SK-N-SH treated with all-trans-retinoic acid at 6 μM for 48 hours (cell line): Measurements from ENCODE around the gene ALK.

Source experiments
- ATAC-seq: fragments of 200-7000 bp; cut with Tn5 transposase; 3 replicates; pipeline ENCODE4 v1.9.1; 2020; ENCODE audit warnings: mild to moderate bottlenecking, moderate library complexity
- ARNTL ChIP-seq: fragments of 450-650 bp; formaldehyde crosslinking; IDR thresholded peaks from 2 replicates; pipeline ENCODE4 v1.5.0; 2020; ENCODE audit warnings: low read depth, mild to moderate bottlenecking, moderate library complexity, borderline replicate concordance
- CREB5 ChIP-seq: fragments of 250-450 bp; sonication (Bioruptor Pico); IDR thresholded peaks from 2 replicates; pipeline ENCODE4 v1.5.1; 2020; ENCODE audit warnings: low read depth, mild to moderate bottlenecking, moderate library complexity
- ESRRG ChIP-seq: fragments of 250-450 bp; sonication (Bioruptor Pico); IDR thresholded peaks from 2 replicates; pipeline ENCODE4 v1.6.1; 2021; ENCODE audit warnings: mild to moderate bottlenecking
- GLIS3 ChIP-seq: fragments of 250-450 bp; sonication (Bioruptor Pico); IDR thresholded peaks from 2 replicates; pipeline ENCODE4 v1.5.0; 2020; ENCODE audit warnings: mild to moderate bottlenecking, moderate library complexity
- ISL1 ChIP-seq: fragments of 250-450 bp; sonication (Bioruptor Pico); IDR thresholded peaks from 2 replicates; pipeline ENCODE4 v2.1.2; 2022; ENCODE audit warnings: mild to moderate bottlenecking, moderate library complexity
- PATZ1 ChIP-seq: fragments of 250-450 bp; sonication (Bioruptor Pico); IDR thresholded peaks from 2 replicates; pipeline ENCODE4 v1.8.0; 2020; ENCODE audit warnings: mild to moderate bottlenecking, moderate library complexity, borderline replicate concordance
- PPARA ChIP-seq: fragments of 250-450 bp; sonication (Bioruptor Pico); IDR thresholded peaks from 2 replicates; pipeline ENCODE4 v1.5.0; 2020; ENCODE audit warnings: mild to moderate bottlenecking, borderline replicate concordance
- RARB ChIP-seq: fragments of 250-450 bp; sonication (Bioruptor Pico); IDR thresholded peaks from 2 replicates; pipeline ENCODE4 v1.8.0; 2021; ENCODE audit warnings: mild to moderate bottlenecking, moderate library complexity
- SNAI2 ChIP-seq: fragments of 250-450 bp; sonication (Bioruptor Pico); IDR thresholded peaks from 2 replicates; pipeline ENCODE4 v1.5.0; 2020; ENCODE audit warnings: mild to moderate bottlenecking, moderate library complexity
- TCF4 ChIP-seq: fragments of 250-450 bp; sonication (Bioruptor Pico); IDR thresholded peaks from 2 replicates; pipeline ENCODE4 v1.8.0; 2021; ENCODE audit warnings: mild to moderate bottlenecking, moderate library complexity, borderline replicate concordance
- TOX ChIP-seq: fragments of 250-450 bp; sonication (Bioruptor Pico); IDR thresholded peaks from 2 replicates; pipeline ENCODE4 v1.8.0; 2021; ENCODE audit warnings: mild to moderate bottlenecking, moderate library complexity, borderline replicate concordance
- ZC3H10 ChIP-seq: fragments of 250-450 bp; sonication (Bioruptor Pico); IDR thresholded peaks from 2 replicates; pipeline ENCODE4 v1.5.1; 2021; ENCODE audit warnings: mild to moderate bottlenecking, moderate library complexity
- ZFP3 ChIP-seq: fragments of 250-450 bp; sonication (Bioruptor Pico); IDR thresholded peaks from 2 replicates; pipeline ENCODE4 v1.5.0; 2020; ENCODE audit warnings: mild to moderate bottlenecking, moderate library complexity
- ZFP30 ChIP-seq: fragments of 450-650 bp; formaldehyde crosslinking; IDR thresholded peaks from 2 replicates; pipeline ENCODE4 v1.5.0; 2022; ENCODE audit warnings: mild to moderate bottlenecking, moderate library complexity
- ZNF70 ChIP-seq: fragments of 450-650 bp; formaldehyde crosslinking; IDR thresholded peaks from 2 replicates; pipeline ENCODE4 v1.5.0; 2020; ENCODE audit warnings: mild to moderate bottlenecking, moderate library complexity
- ZNF8 ChIP-seq: fragments of 450-650 bp; formaldehyde crosslinking; IDR thresholded peaks from 2 replicates; pipeline ENCODE4 v1.5.0; 2020; ENCODE audit warnings: mild to moderate bottlenecking, moderate library complexity
- TF ChIP-seq, protein P1 (sequence below): fragments of 250-450 bp; sonication (Bioruptor Pico); IDR thresholded peaks from 2 replicates; pipeline ENCODE4 v1.8.0; 2021; ENCODE audit warnings: low read depth, mild to moderate bottlenecking, moderate library complexity, borderline replicate concordance
- TF ChIP-seq, protein P2 (sequence below): fragments of 250-450 bp; sonication (Bioruptor Pico); IDR thresholded peaks from 2 replicates; pipeline ENCODE4 v1.5.1; 2021; ENCODE audit warnings: mild to moderate bottlenecking, moderate library complexity
- TF ChIP-seq, protein P3 (sequence below): fragments of 250-450 bp; sonication (Bioruptor Pico); IDR thresholded peaks from 2 replicates; pipeline ENCODE4 v1.5.0; 2020; ENCODE audit warnings: mild to moderate bottlenecking, moderate library complexity

Gene ALK

GRCh38 chr2:29662861-29663260 lies 258.5 kb downstream of the ALK start (continued):
- TF ChIP-seq, protein P1, sequence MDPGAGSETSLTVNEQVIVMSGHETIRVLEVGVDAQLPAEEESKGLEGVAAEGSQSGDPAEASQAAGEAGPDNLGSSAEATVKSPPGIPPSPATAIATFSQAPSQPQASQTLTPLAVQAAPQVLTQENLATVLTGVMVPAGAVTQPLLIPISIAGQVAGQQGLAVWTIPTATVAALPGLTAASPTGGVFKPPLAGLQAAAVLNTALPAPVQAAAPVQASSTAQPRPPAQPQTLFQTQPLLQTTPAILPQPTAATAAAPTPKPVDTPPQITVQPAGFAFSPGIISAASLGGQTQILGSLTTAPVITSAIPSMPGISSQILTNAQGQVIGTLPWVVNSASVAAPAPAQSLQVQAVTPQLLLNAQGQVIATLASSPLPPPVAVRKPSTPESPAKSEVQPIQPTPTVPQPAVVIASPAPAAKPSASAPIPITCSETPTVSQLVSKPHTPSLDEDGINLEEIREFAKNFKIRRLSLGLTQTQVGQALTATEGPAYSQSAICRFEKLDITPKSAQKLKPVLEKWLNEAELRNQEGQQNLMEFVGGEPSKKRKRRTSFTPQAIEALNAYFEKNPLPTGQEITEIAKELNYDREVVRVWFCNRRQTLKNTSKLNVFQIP (CRISPR knock-in tag): no peak
- TF ChIP-seq ZC3H10 (CRISPR knock-in tag) (no peak), TOX (CRISPR knock-in tag) (no peak), PATZ1 (CRISPR knock-in tag) (no peak), ESRRG (CRISPR knock-in tag) (no peak), SNAI2 (CRISPR knock-in tag) (no peak), ZNF70 (CRISPR knock-in tag) (no peak), CREB5 (CRISPR knock-in tag) (no peak)

GRCh38 chr2:29660201-29660600 lies 261.2 kb downstream of the ALK start:
- no peak for ATAC-seq
- TF ChIP-seq ZFP3 (no peak), RARB (CRISPR knock-in tag) (no peak), ZFP30 (CRISPR knock-in tag) (no peak), PATZ1 (CRISPR knock-in tag) (no peak), GLIS3 (CRISPR knock-in tag) (no peak), ZC3H10 (CRISPR knock-in tag) (no peak), TOX (CRISPR knock-in tag) (no peak), ISL1 (no peak), ARNTL (CRISPR knock-in tag) (no peak), TCF4 (CRISPR knock-in tag) (no peak), ZNF8 (no peak), PPARA (no peak)
- TF ChIP-seq, protein P2, sequence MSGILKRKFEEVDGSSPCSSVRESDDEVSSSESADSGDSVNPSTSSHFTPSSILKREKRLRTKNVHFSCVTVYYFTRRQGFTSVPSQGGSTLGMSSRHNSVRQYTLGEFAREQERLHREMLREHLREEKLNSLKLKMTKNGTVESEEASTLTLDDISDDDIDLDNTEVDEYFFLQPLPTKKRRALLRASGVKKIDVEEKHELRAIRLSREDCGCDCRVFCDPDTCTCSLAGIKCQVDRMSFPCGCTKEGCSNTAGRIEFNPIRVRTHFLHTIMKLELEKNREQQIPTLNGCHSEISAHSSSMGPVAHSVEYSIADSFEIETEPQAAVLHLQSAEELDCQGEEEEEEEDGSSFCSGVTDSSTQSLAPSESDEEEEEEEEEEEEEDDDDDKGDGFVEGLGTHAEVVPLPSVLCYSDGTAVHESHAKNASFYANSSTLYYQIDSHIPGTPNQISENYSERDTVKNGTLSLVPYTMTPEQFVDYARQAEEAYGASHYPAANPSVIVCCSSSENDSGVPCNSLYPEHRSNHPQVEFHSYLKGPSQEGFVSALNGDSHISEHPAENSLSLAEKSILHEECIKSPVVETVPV (CRISPR knock-in tag): no peak
- TF ChIP-seq, protein P3, sequence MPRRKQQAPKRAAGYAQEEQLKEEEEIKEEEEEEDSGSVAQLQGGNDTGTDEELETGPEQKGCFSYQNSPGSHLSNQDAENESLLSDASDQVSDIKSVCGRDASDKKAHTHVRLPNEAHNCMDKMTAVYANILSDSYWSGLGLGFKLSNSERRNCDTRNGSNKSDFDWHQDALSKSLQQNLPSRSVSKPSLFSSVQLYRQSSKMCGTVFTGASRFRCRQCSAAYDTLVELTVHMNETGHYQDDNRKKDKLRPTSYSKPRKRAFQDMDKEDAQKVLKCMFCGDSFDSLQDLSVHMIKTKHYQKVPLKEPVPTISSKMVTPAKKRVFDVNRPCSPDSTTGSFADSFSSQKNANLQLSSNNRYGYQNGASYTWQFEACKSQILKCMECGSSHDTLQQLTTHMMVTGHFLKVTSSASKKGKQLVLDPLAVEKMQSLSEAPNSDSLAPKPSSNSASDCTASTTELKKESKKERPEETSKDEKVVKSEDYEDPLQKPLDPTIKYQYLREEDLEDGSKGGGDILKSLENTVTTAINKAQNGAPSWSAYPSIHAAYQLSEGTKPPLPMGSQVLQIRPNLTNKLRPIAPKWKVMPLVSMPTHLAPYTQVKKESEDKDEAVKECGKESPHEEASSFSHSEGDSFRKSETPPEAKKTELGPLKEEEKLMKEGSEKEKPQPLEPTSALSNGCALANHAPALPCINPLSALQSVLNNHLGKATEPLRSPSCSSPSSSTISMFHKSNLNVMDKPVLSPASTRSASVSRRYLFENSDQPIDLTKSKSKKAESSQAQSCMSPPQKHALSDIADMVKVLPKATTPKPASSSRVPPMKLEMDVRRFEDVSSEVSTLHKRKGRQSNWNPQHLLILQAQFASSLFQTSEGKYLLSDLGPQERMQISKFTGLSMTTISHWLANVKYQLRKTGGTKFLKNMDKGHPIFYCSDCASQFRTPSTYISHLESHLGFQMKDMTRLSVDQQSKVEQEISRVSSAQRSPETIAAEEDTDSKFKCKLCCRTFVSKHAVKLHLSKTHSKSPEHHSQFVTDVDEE (CRISPR knock-in tag): no peak

DNA sequence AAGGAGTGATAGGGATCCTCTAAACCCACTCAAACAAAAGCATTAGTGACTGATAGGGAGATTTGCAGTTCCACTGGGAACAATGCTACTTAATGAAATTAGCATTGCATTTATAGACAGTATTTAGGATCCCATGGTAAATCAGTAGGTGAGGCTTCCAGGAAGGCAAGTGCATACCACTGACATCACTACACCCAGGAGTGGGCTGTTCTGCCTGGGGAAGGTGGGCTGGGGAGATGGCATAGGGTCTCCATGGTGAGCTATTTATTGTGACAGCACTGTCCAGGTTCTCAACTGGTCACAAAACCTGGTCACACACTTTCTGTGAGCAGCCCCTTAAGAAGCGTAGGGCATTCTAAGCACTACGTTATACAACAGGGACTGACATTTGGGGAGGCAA lies 262.2 kb downstream of the ALK start:
- ATAC-seq: no peak
- TF ChIP-seq, protein P2 (CRISPR knock-in tag): no peak
- TF ChIP-seq, protein P1 (CRISPR knock-in tag): no peak
